HFF-Myc (cell line): ENCODE results near the gene POLR2L.

Source experiments
- DNase-seq: peaks from one replicate; pipeline ENCODE4 v3.0.0-alpha.2; 2011; ENCODE audit warnings: low read depth; ENCODE audit errors: extremely low read depth
- H3K4me3 ChIP-seq: replicated peaks from 2 replicates; pipeline ENCODE4 v1.5.1; 2011; ENCODE audit warnings: low read depth, mild to moderate bottlenecking, control low read depth, low read length
- CTCF ChIP-seq: IDR thresholded peaks from 2 replicates; pipeline ENCODE4 v1.5.1; 2012; ENCODE audit warnings: mild to moderate bottlenecking, low read depth, low read length, control low read depth; ENCODE audit errors: missing control alignments

The POLR2L gene

GRCh38 chr11:815675-816432, 26.5 kb downstream of the POLR2L start:
- no peak for TF ChIP-seq CTCF
- no peak for DNase-seq
- no peak overlapping the region for H3K4me3 ChIP-seq

GRCh38 chr11:813456-814096, 28.8 kb downstream of the POLR2L start:
- no peak for TF ChIP-seq CTCF
- DNase-seq: no peak
- no peak overlapping the region for H3K4me3 ChIP-seq

- H3K4me3 ChIP-seq: no peak overlapping the region
- DNase-seq: no peak
- TF ChIP-seq CTCF: no peak
These were observed 29.3 kb downstream of the POLR2L start for GRCh38 chr11:813072-813455.

GRCh38 chr11:812390-812789, 29.9 kb downstream of the POLR2L start:
- DNase-seq: no peak
- H3K4me3 ChIP-seq: peak overlapping the region; percentile 99
- no peak for TF ChIP-seq CTCF

- peak overlapping the region; percentile 99 for H3K4me3 ChIP-seq
- no peak for TF ChIP-seq CTCF
- DNase-seq: no peak
These were observed 30.7 kb downstream of the POLR2L start for GRCh38 chr11:811446-812245.

GRCh38 chr11:810040-810567, 32.2 kb downstream of the POLR2L start:
- DNase-seq: no peak
- TF ChIP-seq CTCF: no peak
- peak overlapping the region; percentile 99 for H3K4me3 ChIP-seq
